Measurements from ENCODE around the gene STK38L. TPM values are rescaled to one million over a fixed set of nuclear protein-coding genes. Genes with fewer than 3 reads are reported as not detected.

Gene STK38L
- total and polyA plus RNA-seq, 2 of the 8 experiments (the other 6 are each of a cell fraction or from before 2014, with no cell fraction given), result 8.1 to 63.6 TPM

DNA sequence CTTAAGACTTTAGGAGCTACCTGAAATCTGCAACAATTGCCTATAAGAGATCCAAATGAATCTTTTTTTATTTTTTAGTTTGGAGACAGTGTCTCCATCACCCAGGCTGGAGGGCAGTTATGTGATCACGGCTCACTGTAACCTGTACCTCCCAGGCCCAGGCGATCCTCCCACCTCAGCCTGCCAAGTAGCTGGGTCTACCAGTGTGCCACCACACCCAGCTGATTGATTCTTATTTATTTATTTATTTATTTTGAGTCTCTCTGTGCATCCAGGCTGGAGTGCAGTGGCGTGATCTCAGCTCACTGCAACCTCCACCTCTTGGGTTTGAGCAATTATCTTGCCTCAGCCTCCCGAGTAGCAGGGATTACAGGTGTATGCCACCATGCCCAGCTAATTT is 26.1 kb downstream of the STK38L start (continued):
- TF ChIP-seq KDM1A (IDR thresholded peaks at IDR 0.05; ENCODE audit: borderline replicate concordance, low read length) (no peak), CHD2 (IDR thresholded peaks at IDR 0.05; ENCODE audit: low read length) (no peak), RBBP5 (IDR thresholded peaks at IDR 0.05; ENCODE audit: borderline replicate concordance, low read depth, low read length) (no peak), SIRT6 (IDR thresholded peaks at IDR 0.05; ENCODE audit: low read length) (no peak), CHD1 (IDR thresholded peaks at IDR 0.05; ENCODE audit: low read depth, low read length) (no peak)
- TF ChIP-seq, protein P1, sequence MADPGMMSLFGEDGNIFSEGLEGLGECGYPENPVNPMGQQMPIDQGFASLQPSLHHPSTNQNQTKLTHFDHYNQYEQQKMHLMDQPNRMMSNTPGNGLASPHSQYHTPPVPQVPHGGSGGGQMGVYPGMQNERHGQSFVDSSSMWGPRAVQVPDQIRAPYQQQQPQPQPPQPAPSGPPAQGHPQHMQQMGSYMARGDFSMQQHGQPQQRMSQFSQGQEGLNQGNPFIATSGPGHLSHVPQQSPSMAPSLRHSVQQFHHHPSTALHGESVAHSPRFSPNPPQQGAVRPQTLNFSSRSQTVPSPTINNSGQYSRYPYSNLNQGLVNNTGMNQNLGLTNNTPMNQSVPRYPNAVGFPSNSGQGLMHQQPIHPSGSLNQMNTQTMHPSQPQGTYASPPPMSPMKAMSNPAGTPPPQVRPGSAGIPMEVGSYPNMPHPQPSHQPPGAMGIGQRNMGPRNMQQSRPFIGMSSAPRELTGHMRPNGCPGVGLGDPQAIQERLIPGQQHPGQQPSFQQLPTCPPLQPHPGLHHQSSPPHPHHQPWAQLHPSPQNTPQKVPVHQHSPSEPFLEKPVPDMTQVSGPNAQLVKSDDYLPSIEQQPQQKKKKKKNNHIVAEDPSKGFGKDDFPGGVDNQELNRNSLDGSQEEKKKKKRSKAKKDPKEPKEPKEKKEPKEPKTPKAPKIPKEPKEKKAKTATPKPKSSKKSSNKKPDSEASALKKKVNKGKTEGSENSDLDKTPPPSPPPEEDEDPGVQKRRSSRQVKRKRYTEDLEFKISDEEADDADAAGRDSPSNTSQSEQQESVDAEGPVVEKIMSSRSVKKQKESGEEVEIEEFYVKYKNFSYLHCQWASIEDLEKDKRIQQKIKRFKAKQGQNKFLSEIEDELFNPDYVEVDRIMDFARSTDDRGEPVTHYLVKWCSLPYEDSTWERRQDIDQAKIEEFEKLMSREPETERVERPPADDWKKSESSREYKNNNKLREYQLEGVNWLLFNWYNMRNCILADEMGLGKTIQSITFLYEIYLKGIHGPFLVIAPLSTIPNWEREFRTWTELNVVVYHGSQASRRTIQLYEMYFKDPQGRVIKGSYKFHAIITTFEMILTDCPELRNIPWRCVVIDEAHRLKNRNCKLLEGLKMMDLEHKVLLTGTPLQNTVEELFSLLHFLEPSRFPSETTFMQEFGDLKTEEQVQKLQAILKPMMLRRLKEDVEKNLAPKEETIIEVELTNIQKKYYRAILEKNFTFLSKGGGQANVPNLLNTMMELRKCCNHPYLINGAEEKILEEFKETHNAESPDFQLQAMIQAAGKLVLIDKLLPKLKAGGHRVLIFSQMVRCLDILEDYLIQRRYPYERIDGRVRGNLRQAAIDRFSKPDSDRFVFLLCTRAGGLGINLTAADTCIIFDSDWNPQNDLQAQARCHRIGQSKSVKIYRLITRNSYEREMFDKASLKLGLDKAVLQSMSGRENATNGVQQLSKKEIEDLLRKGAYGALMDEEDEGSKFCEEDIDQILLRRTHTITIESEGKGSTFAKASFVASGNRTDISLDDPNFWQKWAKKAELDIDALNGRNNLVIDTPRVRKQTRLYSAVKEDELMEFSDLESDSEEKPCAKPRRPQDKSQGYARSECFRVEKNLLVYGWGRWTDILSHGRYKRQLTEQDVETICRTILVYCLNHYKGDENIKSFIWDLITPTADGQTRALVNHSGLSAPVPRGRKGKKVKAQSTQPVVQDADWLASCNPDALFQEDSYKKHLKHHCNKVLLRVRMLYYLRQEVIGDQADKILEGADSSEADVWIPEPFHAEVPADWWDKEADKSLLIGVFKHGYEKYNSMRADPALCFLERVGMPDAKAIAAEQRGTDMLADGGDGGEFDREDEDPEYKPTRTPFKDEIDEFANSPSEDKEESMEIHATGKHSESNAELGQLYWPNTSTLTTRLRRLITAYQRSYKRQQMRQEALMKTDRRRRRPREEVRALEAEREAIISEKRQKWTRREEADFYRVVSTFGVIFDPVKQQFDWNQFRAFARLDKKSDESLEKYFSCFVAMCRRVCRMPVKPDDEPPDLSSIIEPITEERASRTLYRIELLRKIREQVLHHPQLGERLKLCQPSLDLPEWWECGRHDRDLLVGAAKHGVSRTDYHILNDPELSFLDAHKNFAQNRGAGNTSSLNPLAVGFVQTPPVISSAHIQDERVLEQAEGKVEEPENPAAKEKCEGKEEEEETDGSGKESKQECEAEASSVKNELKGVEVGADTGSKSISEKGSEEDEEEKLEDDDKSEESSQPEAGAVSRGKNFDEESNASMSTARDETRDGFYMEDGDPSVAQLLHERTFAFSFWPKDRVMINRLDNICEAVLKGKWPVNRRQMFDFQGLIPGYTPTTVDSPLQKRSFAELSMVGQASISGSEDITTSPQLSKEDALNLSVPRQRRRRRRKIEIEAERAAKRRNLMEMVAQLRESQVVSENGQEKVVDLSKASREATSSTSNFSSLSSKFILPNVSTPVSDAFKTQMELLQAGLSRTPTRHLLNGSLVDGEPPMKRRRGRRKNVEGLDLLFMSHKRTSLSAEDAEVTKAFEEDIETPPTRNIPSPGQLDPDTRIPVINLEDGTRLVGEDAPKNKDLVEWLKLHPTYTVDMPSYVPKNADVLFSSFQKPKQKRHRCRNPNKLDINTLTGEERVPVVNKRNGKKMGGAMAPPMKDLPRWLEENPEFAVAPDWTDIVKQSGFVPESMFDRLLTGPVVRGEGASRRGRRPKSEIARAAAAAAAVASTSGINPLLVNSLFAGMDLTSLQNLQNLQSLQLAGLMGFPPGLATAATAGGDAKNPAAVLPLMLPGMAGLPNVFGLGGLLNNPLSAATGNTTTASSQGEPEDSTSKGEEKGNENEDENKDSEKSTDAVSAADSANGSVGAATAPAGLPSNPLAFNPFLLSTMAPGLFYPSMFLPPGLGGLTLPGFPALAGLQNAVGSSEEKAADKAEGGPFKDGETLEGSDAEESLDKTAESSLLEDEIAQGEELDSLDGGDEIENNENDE (IDR thresholded peaks at IDR 0.05; ENCODE audit: insufficient replicate concordance, low read length), result no peak

All from H1 (cell line).